Activated CD8-positive, alpha-beta memory T cell treated with anti-CD3 and anti-CD28 coated beads for 36 hours (primary cell): ENCODE data around the gene HEY2. TPM values are rescaled to one million over a fixed set of nuclear protein-coding genes. Genes with fewer than 3 reads are reported as not detected.
"Not testable (repeated sequence)": the region's sequence is repeated elsewhere in the genome, so short reads cannot be mapped to it uniquely, and the experiment has no call there.

Experiments used
- CTCF ChIA-PET: fragments of 350-600 bp; sonication (Branson Sonifier 250); formaldehyde crosslinking; loops from one replicate; lab custom pipeline; 2021; ENCODE audit warnings: antibody characterized with exemption; lab: Charles Lee
- POLR2A ChIA-PET: fragments of 350-600 bp; sonication (Branson Sonifier 250); formaldehyde crosslinking; loops from one replicate; lab custom pipeline; 2021; ENCODE audit warnings: antibody characterized with exemption; lab: Charles Lee
- total RNA-seq, 2 experiments: library from RNA; stranded (reverse); gene quantifications; one replicate each; pipeline ENCODE4 v1.2.3, GENCODE V29; 2021

HEY2 gene
- total RNA-seq, 2 experiments from 2014 or later, result not detected

DNA sequence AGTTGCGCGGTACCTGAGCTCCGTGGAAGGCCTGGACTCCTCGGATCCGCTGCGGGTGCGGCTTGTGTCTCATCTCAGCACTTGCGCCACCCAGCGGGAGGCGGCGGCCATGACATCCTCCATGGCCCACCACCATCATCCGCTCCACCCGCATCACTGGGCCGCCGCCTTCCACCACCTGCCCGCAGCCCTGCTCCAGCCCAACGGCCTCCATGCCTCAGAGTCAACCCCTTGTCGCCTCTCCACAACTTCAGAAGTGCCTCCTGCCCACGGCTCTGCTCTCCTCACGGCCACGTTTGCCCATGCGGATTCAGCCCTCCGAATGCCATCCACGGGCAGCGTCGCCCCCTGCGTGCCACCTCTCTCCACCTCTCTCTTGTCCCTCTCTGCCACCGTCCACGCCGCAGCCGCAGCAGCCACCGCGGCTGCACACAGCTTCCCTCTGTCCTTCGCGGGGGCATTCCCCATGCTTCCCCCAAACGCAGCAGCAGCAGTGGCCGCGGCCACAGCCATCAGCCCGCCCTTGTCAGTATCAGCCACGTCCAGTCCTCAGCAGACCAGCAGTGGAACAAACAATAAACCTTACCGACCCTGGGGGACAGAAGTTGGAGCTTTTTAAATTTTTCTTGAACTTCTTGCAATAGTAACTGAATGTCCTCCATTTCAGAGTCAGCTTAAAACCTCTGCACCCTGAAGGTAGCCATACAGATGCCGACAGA, 9.9 kb downstream of the HEY2 start:
- POLR2A ChIA-PET, result no interaction called here
- CTCF ChIA-PET, result no interaction called here

DNA sequence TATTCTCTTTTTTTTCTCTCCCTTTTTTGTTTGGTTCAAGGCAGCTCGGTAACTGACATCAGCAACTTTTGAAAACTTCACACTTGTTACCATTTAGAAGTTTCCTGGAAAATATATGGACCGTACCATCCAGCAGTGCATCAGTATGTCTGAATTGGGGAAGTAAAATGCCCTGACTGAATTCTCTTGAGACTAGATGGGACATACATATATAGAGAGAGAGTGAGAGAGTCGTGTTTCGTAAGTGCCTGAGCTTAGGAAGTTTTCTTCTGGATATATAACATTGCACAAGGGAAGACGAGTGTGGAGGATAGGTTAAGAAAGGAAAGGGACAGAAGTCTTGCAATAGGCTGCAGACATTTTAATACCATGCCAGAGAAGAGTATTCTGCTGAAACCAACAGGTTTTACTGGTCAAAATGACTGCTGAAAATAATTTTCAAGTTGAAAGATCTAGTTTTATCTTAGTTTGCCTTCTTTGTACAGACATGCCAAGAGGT, 10.6 kb downstream of the HEY2 start:
- ChIA-PET CTCF (no interaction called here), POLR2A (no interaction called here)

DNA sequence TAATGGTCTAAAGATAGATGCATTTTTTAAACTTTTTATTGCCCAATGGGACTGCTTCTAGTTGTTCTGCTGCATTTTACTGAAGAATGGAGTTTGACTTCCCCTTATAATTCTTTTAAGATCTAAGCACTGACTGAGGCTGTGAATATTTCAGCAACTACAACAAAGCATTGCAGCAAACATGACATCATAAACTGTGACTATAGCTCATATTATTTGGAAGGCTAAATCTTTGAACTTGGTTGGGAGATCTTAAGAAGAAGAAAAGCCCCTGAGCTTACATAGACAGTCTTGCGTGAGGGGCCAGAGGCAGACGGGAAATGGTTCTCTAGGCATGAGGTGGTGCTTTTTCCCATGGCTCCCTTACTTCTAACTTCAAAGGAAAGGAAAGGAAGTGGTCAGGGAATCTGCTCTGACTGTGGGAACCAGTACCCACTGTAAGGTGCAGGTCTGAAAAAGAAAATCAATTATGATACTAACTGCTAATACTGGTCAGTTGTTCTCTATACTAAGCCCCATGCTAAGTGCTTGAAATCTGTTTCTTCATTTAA, 14.8 kb downstream of the HEY2 start:
- CTCF ChIA-PET, result interaction anchor here (1.2 kb wide), 1 partner anchor 453 kb away, joined by 3 read pairs; no protein-coding TSS in a partner anchor
- POLR2A ChIA-PET, result no interaction called here

DNA sequence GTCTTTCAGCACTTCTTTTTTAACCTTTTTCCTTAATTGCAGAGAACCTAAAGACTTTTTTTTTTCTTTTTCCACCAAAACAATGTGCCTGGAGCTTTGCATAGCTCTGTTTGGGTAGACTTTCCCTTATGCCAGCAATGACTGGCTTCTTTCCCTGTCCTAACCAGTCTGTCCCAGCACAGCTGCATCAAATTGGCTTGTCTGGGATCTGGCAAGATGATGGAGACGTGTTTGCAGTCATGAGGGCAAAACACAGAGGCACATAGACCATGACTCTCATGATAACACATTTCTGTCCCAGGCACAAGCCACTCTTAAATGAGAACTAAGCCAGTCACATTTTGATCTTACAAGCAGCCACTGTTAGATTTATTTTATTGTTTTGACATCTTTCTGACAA, 16.5 kb downstream of the HEY2 start:
- POLR2A ChIA-PET, result no interaction called here

DNA sequence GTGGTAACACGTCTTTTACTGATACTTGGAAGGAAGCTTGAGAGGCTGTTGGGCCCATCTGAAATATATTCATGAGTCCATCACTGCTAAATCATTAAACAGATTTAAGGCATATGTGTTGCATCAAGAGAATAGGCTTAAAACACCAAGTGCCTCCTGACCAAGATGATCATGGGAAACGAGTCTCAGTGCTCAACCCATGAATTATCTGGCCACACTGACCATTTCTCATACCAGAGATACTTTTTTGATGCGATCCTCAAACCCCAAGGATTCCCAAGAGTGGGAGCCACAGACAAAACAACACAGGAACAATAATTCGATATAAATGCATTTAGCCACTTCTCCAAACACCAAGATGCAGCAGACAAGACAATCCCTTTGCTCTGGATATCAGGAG, 17.2 kb downstream of the HEY2 start:
- CTCF ChIA-PET, result interaction anchor here (0.6 to 1.6 kb wide), 2 partner anchors 13 to 15 kb away, joined by 3 to 6 read pairs; no protein-coding TSS in a partner anchor
- POLR2A ChIA-PET, result no interaction called here

More for the DNA sequence above, 16.5 kb downstream of the HEY2 start:
- CTCF ChIA-PET, result interaction anchor here (0.6 to 0.7 kb wide), 2 partner anchors 13 to 14 kb away, joined by 3 read pairs; no protein-coding TSS in a partner anchor

DNA sequence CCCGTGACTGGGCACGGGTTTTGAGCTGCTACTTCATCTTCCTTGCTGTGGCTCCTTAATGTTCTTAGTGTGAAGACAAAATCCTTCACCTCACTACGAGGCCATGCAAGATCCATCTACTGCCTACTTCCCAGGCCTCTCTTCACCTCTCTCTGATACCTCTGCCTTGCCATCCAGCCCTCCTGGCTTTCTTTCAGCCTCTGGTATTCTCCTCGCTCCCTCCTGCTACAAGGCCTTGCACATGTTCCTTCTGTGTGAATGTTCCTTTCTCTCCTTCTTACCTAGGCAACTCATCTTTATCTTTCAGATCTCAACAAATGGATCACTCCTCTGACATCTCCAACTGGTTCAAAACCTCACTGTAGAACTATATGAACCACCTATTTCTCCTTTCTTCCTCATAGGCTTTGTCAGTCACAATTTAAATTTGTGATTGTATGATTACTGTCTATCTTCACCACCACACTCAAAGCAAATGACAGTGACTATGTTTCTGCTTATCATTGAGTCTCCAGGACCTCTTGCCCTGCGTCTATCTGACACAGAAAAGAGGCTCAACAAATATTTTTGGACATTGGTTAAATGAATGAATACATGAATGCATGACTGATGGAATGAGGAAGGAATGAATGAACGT, 19.8 kb downstream of the HEY2 start:
- ChIA-PET CTCF (interaction anchor here (2.0 kb wide), 1 partner anchor 458 kb away, joined by 4 read pairs; no protein-coding TSS in a partner anchor), POLR2A (no interaction called here)

DNA sequence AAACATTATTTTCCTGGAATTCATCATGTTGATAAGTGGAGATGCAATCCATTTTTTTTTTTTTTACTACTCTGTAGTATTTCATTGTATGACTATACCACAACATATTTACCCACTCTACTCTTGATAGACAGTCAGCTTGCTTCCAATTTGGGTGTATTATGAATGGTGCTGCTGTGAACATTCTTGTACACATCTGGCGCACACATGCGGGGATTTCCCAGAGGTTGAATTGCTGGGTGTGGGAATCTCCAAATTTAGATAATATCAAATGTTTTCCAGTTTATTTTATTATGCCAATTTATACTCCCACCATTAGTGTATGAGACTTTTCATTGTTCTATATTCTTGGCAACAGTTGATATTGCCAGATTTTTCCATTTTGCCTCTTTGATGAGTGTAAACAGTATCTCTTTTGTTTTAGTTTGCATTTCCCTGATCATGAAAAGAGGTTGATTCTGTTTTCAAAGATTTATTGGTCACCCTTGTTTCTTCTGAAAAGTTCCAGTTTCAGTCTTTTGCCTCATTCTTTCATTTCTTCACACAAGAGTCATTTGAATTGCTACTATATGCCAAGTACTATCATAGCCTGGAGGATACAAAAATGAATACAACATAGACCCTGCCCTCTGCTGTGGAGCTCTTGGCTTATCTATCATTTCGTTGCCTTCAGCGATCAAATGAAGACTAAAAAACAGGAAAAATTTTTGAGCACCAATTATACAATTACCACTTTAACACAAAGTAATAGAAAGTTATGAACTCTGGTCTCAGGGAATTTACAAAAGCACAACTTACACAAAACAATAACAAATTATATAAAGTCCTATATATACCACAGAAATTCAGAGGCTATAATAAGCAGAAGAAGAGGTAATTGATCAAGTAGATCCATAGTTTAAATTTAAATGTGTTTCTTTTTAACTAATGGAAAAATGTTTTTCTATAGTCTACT, 24.2 kb downstream of the HEY2 start:
- CTCF ChIA-PET, result no interaction called here
- POLR2A ChIA-PET, result interaction anchor here (0.5 kb wide), 1 partner anchor 467 kb away, joined by 4 read pairs; no protein-coding TSS in a partner anchor

DNA sequence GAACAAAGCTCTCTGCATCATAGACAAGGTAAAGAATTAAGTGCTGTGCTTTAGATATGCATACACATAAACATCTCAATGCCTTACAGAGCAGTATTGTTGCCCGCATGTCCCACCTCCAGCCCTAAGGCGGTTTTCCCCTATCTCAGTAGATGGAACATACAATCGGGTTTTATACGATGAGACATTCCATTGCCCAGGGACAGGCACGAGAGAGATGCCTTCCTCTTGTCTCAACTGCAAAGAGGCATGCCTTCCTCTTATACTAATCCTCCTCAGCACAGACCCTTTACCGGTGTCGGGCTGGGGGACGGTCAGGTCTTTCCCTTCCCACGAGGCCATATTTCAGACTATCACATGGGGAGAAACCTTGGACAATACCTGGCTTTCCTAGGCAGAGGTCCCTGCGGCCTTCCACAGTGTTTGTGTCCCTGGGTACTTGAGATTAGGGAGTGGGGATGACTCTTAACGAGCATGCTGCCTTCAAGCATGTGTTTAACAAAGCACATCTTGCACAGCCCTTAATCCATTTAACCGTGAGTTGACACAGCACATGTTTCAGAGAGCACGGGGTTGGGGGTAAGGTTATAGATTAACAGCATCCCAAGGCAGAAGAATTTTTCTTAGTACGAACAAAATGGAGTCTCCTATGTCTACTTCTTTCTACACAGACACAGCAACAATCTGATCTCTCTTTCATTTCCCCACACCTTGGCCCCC, 26.8 kb downstream of the HEY2 start:
- POLR2A ChIA-PET, CTCF ChIA-PET: not testable (repeated sequence)

DNA sequence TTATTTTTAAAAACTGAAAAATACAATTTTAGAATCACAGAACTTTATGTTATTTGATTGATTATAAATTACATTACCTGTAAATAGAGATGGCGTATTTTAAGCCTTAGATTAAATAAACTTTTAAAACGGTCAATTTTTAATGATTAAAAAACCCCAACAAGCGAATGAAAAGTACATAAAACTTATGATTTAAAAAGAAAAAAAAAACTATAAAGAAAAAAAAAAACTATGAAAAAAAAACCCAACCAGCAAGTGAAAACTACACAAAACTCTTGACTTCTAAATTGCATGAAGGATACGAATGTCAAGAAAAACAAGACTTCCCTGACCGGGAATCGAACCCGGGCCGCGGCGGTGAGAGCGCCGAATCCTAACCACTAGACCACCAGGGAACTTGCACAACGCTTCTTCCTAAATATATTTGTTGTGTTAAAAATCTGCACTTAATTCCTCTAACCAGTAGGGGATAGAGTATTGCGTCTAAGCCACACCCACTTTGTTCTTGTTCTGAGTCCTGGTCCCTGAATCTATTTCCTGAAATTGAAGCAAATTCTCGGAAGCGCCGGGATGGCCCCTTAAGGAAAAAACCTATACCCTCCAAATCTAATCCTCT, 30.6 kb downstream of the HEY2 start:
- ChIA-PET POLR2A (interaction anchor here (0.7 to 2.4 kb wide), 6 partner anchors 10 to 479 kb away, joined by 3 to 72 read pairs (median 7); partner anchors contain the start of genes NCOA7 and TRMT11), CTCF (interaction anchor here (1.5 to 3.5 kb wide), 5 partner anchors 10 to 206 kb away, joined by 7 to 21 read pairs (median 8); partner anchors contain the start of genes HINT3, NCOA7 and TRMT11)

DNA sequence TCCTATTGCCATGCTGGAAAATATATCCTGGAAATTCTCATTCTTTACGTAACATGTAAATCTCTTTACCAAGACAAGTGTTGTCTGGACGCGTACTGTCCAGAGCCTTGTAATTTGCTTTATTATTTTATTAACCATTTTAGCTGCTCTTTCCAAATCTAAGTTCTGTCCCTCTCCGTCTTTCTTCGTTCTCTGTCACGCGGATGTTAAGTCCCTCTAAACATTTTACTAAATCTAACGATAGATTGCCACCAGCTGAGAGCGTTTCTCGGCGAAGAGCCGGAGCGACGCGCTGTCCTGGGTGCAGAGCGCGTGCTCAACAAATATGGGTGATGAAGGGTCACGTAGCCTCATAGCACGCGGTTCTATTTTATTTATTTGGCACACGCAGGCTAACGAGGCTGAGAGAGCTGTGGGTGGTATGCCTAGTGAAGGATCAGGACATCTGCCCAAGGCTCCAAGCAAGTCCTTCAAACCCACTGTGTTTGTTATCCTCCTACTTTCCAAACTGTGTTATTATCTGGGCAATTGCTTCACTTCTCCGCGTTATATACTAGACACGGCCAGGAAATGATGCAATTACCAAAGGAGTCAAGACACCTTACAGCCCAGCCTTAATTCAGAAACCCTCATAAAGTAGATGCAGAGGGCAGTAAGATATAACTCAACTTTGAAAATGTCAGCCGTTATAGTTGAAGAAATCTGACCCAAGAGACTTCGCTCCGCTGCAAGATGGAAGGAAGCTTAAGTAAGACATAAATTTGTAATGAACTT, 31.3 kb downstream of the HEY2 start:
- CTCF ChIA-PET, result interaction anchor here (1.4 to 3.5 kb wide), 6 partner anchors 10 to 206 kb away, joined by 5 to 21 read pairs (median 8); partner anchors contain the start of genes HINT3, NCOA7 and TRMT11
- POLR2A ChIA-PET, result interaction anchor here (0.6 to 2.4 kb wide), 10 partner anchors 9 to 1467 kb away, joined by 3 to 72 read pairs (median 5); partner anchors contain the start of genes HINT3, NCOA7 and TRMT11

DNA sequence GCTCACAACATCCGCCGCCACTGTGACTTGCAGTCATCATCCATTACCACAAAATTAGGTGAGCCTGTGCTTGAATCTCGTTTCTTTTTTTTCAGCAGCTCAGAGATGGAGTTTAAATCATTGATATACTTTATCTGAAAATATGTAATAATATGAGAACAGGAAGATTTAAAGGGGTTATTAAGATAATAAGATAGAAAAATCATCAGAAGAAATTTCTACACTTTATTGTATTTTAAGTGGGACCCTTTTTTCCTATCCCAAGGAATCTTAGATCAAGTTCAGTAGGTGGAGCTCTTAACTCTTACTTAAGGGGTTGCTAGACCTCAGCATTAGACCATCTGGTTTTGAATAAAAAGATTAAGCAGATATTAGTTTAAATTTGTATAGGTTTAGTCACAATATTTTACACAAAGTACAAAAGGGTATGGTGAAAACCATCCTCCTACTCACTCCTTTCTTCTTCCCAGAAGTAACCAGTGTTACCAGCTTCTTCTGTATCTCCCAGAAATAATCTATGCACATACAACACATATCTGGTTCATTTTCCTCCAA, 32.0 kb downstream of the HEY2 start:
- ChIA-PET CTCF (interaction anchor here (0.6 to 3.5 kb wide), 7 partner anchors 9 to 480 kb away, joined by 3 to 21 read pairs (median 8); partner anchors contain the start of genes HINT3, NCOA7 and TRMT11), POLR2A (interaction anchor here (0.7 to 2.4 kb wide), 8 partner anchors 9 to 469 kb away, joined by 3 to 72 read pairs (median 5); partner anchors contain the start of genes HINT3, NCOA7 and TRMT11)

DNA sequence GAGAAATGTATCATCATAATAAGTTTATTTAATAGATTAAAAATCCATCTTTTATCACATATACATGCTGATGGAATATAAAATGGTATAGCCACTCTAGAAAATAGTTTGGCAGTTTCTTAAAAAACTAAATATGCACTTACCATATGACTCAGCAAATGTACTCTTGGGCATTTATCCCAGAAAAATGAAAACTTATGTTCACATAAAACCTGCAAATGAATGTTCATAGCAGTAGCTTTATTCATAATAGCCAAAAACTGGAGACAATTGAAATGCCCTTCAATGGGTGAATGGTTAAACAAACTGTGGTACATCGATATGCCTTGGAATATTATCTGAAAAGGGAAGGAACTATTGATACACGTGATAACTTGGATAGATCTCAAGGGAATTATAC, 34.9 kb downstream of the HEY2 start:
- ChIA-PET CTCF (interaction anchor here (1.4 kb wide), 1 partner anchor 172 kb away, joined by 5 read pairs; the partner anchor contains the start of gene HINT3), POLR2A (no interaction called here)

DNA sequence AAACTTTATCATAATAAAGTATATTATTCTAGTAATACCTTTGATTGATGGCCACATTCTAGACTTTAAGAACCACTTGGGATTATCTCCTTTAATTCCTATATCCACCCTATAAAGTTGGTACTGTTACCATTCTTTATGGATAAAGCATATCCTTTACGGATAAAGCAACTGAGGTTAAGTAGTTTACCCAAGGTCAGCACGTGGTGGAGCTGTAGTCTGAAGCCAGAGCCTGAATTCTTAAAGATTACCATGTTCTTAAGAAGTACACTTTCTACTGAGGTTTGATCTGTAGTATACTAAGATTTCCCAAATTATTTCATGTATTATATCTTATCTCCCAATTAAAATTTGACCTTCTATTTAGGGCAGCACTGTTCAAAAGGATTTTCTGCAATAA, 38.4 kb downstream of the HEY2 start:
- ChIA-PET POLR2A (no interaction called here), CTCF (interaction anchor here (1.4 kb wide), 1 partner anchor 169 kb away, joined by 3 read pairs; the partner anchor contains the start of gene HINT3)

DNA sequence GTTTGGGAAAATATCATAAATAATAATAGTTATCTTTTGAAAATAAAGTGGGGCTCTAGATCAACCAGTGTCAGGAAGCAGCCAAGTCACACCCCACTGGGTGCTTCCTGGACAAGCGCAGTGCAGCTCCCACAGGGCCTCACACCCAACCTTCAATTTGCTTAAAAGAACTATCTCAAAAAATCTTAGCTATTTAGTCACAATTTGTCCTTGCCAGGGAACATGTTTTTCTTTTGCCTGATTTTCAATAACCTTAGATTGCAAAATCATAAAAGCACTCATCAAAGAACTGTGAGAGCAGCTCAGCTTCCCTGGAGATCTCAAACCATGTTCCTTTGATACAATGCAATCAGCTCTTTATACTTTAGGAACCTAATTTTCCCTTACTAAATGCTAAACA, 39.7 kb downstream of the HEY2 start:
- ChIA-PET CTCF (interaction anchor here (1.2 to 3.7 kb wide), 5 partner anchors 8 to 197 kb away, joined by 3 to 29 read pairs (median 11); partner anchors contain the start of genes HINT3 and TRMT11), POLR2A (interaction anchor here (0.5 to 4.5 kb wide), 6 partner anchors 8 to 488 kb away, joined by 3 to 72 read pairs (median 18); partner anchors contain the start of genes HDDC2, HINT3 and TRMT11)

DNA sequence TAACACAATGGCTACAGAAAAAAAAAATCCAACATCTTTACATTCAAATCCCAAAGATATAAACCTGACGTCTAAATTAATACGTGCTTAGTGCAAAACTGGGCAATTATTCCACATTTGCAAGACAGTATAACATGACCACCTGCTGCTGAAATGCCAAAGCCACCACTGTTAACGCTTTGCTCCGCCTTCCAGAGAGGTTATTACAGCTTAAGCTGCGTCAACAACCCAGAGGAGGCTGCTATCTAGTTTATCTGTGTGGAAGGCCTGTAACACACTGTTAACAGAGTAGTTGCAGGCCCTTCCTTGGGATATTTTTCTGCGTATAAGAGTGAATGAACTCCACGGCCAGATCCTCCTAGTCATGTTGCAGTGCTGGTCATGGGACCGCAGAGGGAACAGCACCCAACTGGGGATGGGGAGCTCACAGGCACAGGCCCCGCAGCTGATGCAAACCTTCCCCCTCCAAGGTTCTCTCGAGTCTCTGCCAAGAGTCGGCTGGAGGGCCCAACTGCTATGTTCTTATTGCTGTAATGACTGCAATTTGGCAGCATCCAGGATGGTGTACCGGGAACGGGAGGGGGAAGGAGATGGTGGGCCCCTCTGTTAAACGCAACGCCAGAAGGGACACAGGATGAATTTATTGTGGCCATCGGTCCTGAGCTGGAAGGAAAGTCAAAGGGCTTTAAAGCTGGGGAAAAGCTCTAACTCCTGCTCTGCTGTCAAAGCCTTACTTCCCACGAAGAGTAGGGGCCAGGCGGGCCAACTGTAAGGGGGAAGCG, 40.3 kb downstream of the HEY2 start:
- CTCF ChIA-PET, result interaction anchor here (0.6 to 3.7 kb wide), 10 partner anchors 9 to 197 kb away, joined by 3 to 29 read pairs (median 6); partner anchors contain the start of genes HINT3 and TRMT11
- POLR2A ChIA-PET, result interaction anchor here (0.5 to 4.5 kb wide), 10 partner anchors 8 to 489 kb away, joined by 3 to 72 read pairs (median 6); partner anchors contain the start of genes HDDC2, HINT3 and TRMT11
